Ecto neural progenitor cell (in vitro differentiated cells): ENCODE measurements around the gene SUMF1.

Experiments
- DNase-seq: peaks from one replicate; pipeline ENCODE4 v3.0.0-alpha.2; 2018; ENCODE audit warnings: low spot score

SUMF1 gene

DNA sequence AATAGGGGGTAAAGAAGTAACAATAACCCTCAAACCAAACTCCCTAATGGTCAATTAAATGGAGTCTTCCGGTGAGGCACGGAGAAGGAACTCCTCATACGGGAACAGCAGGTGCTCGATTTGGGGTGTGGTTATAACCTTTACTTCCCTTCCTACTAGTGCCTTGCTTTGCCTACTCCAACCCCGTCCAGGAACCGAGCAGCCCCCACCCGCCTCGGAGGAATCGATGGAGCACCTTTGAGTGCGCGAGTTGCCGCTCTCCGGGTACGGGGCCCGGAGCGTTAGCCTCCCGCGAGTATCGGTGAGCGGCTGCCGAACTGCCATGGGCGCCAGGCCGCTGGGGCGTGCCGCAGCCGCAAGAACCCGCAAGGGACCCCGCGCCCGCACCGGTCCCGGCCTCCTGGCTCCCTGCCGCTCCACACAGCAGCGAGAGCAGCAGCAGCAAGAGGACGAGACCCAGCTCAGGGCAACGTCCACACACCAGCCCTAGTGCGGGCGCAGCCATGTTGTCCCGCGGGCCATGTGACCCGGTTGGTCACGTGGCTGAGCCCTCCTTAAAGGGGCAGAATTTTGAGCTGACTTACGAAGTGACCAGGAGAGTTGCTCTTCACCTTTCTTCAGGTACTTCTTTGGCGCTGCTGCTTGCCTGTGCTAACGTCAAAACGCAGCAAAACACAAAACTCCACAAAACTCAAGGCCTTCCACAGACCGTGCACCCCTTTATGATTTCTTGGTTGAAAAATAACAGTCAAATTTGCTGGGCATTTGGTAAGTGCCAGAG is at the start of gene SUMF1:
Gene SUMF1 (minus strand): TSS at position 529 of the 781 bp plus-strand sequence. CDS start 24 bp downstream, at position 505.
- peak; percentile 89 for DNase-seq

DNA sequence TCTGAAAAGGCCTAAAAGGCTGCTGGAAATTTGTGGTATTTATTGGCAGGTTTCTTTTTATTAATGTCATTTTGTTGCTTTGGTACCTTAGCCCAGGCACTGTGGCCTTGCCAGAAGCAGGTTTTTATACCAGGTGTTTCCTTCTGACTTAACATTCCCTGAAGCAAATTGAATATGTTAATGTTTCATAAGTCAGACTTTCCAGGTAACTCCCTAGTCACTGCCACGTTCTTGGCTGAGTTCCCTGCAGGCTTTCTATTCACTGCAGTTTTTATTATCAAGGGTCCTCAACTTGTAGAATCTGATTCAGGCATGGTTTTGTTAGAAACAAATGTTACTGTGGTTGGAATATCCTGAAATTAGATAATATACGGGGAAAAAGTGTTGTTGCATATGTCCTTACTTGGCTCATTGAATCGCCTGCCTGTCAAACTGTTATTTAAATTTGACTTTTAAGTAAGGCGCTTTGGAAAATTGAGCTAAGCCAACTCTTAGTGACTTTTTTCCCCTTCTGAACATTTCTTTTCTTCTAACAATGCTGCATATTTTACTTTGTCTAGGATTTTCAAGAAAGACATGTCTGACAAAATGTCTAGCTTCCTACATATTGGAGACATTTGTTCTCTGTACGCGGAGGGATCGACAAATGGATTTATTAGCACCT is 49.0 kb upstream of the SUMF1 start:
- no peak for DNase-seq

DNA sequence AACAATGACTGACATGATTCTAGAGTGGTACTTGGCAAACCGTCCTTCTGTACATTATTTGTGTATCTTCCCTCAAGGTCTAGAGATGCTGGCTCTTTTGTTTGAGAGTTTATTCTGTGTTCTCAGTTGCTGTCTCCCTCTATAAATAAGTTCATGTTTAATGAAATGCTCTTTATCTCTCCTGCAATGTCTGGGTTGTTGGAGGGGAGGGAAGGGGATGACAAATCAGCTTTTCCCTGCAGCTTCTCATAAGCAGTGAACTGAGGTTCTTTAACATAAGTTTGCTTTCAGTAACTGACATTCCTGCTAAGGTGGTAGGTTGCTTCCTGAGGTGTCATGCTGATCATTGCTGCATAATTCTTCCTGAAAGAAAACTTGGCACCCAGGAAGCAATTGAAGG is 47.8 kb upstream of the SUMF1 start:
- no peak for DNase-seq

DNA sequence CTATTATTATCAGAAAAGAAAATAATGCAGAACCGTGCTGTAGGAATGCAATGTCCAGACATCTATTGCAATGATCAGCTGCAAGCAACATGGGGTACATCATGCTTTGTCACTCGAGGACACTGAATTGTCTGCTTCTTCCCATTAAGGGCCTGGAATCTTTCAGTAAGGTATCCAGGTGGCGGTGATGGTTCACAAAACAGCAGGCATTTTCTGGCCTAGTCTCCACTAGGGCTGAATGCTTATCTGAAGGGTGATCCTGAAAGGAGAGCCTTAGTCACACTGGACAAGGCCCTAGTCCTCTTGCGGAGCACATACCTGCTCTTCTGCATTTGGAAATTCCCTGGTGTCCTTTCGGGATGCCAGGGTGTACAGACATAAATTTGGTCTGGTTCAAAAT is 47.3 kb upstream of the SUMF1 start:
- no peak for DNase-seq

DNA sequence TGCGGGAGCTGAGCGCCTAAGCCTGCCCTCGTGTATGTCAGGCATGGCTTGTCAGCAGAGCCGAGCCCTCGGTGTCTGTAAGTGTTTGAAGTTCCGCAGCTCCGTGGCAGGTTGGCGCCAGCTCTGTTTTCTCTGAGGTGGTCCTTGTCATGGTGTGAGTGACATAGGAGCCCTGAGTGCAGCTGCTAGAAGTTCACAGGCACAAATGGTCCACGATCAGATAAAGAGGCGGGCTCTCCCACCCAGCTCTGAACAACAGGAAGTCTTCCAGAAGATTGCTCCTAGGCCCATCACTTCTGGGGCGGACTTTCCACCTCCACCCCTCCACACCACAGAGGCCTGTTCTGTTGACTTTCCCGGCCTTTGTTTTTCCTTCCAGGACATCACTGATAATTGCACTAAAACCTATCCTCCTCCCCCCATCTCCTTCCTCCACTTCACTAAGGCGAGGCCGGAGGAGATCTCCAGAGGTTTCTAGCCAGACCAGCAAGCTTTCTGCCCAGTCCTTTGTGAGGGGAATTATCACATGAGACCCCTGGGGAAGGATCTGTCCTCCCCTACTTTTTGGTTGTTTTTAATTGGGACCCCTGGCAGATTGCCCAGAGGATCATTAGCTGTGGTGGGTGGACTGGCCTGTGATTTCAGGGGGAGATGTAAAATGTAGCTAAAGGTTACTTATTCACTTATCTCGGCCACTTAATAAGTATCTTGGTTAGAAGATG is 46.0 kb upstream of the SUMF1 start:
- no peak for DNase-seq

DNA sequence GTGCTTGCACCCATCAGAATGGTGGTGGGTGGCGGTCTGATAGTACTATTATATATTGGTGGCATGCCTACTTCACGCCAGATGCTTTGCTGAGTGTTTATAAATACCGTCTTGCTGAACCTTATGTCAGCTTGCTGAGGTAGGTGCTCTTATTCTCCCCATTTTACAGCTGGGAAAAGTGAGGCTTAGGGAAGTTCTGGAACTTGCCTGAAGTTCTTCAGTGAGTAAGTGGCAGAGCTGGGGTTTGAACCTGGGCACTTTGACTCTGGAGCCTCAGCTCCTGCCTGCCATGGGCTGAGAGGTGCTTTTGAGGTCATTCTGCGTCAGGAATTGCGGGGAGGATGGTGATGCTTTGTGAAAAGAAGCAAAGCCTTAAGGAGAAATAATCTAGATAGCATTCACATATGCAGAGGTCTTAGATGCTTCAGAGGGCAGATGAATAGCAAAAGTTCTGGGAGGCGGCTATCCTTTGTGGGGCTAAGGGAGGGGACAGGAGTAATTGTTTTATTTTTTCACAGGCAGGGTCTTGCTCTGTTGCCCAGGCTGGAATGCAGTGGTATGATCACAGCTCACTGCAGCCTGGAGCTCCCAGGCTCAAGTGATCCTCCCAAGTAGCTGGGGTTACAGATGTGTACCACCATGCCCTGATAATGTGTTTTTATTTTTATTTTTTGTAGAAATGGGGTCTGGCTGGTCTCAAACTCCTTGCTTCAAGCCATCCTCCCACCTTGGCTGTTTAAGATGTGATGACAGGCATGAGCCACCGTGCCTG is 44.6 kb upstream of the SUMF1 start:
- no peak for DNase-seq

DNA sequence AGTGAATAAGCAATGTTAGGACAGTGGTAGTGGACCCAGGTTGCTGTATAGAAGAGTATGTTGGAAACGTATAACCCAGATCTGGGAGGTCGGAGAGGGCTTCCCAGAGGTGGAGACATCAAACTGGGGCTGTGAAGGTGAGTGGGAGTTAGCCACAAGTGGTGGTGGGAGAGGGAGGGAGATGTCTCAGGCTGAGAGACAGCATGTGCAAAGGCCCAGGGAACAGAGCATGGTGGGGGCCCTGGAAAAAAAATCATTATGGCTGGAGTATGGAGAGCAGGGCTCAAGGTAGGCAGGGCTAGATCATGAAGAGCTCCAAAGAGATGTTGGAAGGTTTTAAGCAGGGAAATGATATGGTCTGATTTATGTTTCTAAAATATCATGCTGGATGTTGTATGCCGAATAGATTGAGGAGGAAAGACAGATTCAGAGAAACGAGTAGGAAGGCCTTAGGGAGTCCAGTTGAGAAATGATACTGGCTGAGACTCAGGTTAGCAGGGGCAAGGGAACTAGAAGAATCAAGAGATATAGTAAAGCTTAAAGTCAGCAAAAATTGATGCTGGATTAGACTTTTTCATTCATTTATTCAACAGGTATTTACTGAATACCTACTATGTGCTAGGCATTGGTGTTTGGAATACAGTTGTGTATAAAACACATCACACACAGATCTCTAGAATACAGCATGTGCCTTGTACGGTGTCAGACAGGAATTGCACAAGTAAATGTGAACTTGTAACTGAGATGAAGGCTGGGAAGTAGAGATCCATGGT is 43.1 kb upstream of the SUMF1 start:
- no peak for DNase-seq

DNA sequence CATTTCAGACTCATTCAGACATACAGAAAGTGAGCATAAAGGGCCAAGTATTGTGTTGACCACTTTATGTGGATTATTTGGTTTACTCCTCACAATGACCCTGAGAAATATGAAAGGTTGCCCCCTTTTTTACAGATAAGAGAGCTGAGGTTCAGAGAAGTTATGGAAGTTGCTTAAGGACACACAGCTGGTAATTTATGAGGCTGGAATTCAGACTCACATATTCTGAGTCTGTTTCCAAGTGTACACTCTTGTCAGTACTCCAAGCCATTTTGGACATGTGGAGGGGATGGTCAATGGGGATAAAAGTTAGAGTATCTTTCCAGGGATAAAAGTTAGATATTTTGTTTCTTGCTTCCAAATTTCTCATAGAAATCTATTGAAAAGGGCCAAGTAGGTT is 42.0 kb upstream of the SUMF1 start:
- DNase-seq = no peak

DNA sequence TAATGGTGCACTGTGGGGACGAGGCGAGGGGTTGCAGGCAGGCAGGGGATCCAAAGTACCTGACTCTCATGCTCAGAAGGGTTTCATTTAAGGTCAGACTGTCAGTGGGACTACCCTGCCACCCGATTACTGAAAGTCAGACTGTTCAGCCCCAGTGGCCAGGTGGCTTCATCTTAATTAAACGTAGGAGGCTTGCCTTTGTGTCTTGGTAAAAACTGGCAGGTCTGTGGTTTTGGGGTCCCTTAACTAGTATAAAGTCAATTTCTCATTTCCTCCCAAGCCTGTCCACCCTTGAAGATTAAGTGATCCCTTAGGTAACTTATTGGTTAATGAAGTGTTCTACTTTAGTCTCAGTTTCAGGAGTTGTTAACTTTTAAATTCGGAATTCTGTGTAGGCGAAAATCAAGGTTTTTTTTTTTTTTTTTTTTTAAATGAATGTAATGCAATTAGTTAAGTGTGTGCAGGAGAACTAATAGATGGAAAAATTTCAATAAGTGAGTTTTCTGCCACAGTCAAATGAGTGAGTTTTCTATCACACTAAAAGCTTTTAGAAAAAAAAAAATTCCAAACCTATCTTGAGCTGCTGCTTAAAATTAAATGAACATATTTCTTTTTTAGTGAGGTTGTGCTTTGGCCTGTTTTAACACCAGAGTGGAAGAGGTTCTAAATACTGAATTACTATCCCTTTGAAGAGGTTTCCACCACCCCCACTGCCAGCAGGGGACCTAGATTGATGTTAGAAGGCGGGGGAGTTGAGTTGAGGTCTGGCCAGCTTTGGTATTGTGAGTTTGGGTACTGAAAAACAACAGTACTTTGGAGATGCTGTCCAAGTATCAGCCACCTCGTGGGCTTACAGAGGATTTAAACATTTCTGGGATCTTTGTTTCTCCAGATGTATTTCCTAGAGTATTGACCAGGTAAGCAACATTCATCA is 41.2 kb upstream of the SUMF1 start:
- DNase-seq = no peak

DNA sequence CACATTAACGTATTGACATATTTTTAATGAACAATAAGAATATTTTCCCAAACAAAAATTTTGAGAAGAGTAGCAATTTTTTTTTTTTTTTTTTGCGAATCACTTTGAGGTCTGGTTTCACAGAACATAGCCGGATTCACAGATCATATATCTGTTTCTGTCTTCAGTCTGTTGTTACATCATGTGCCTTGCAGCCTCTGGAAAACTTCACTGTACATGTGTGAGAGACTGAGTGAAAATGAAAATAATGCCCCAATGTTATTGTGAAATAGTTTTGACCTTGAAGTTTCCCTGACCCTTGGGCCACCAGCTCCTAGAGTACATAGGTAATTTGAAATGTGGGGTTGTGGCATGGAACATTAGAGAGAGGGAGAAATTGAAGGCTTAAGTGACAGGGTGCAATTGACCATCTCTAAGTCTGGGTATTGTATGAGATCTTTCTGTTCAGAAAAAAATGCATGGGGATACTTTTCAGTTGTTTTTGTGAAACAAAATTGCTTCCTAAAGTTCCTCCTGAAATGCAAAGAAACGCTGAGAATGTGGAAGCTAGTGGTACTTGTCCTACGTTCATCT is 40.0 kb upstream of the SUMF1 start:
- no peak for DNase-seq

DNA sequence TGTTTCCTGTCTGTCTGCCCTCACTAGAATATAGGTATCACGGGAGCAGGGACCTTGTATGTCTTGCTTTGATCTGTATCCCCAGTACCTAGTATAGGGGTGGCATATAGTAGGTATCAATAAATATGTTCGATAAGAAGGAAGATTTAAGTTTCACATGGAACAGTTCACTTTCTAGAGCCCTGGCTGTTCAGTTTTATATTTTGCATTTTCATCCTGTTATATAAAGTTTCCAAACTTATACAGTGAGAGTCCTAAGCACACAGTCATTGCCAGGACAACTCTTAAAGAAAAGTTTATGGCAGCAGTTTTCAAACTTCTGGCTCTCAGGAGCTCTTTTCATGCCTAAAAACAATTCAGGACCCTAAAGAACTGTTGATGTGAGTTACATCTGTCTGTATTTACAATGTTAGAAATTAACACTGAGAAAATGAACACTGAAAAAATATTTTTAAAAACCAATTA is 39.5 kb upstream of the SUMF1 start:
- no peak for DNase-seq

DNA sequence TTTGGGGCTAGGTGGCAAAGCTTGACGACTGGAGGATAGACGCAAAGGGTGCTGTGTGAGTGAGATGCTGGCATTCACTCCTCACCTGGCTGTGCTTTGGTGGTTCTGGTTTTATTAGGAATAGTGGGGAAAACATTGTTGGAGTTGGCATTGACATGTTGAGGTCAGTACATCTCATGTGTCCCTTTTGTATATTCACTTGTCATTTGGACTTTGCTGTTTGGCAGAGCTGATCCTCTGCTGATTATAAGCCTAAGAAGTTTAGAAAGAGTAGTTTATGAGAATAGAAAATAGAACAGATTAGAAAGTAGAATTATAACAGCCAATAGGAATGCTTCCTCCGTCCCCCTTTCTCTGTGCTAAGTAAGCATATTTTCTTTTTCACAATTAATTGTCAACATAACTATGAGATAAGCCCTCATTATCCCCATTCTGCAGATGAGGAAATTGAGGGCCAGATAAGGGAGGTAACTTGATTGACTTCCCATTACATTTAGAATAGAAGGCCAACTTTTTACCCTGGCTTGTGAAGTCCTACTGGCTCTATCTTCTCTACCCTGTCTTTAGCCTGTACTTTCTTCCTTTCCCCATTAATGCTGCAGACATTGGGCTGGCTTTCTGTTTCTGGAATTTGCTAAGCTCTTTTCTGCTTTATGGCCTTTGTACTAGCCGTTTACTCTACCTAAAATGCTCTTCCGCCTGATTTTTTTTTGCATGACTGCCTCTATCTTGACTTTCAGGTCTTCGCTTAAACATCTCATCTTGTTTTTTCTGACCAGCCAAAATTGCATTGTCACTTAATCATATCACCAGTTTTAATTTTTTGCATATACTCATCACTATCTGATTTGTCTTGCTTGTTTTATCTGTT is 38.9 kb upstream of the SUMF1 start:
- no peak for DNase-seq

DNA sequence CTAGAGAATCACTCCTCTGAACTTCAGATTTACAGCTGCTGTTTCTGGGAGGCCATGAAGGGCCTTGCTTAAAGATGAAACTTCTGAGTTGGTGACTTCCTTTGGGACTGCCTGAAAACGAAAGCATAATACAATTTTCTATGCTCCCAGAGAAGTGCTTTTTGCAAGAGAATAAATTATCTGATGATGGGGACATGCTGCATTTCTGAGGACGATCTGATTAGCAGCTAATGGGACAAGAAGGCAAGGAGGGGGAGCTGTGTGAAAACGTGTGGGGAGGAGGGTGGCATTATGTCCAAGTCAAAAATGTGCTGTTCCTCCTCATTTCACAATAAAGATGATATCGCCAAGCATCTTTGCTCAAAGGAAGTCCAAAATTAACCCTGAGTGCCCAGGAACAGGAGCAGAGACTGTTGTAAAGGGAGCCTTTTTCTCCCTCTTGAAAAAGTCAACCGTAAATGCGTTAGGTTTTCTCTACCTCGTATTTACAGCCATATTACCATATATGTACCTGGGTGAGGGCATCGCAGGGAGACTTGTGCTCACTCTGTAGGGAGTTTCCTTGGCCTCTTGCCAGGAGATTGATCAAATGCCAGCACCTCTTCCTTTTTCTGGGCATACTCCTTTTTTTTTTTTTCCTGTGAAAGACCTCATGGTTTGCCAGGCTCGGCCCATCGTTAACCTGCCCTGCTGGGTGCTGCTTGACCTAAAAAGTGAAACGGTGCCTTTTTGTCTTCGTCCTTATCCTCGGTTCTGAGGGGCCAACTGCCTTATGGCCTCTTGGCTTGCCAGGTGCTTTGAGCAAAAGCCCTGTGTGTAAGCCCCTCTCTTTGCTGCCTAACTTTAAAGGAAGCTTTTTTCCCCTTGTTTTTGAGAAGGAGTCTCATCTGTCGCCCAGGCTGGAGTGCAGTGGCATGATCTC is 37.5 kb upstream of the SUMF1 start:
- DNase-seq = no peak

DNA sequence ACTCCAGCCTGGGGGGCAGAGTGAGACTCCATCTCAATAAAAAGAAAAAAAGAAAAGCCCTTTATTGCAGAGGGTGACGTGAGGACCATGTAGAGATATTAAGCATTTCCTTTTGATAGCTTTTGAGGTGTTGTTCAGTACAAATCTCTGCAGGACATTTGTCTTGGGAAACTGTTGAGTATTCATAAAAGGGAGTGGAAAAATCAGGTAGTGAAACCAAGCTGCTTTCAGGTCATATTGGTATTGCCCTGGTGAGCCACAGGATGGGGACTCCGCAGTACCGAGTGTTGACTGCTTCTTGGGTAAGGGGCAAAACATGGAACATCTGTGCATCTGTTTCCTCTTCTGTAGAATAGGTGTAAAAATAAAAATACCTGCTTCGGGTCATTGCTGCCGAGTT is 36.0 kb upstream of the SUMF1 start:
- DNase-seq = no peak

DNA sequence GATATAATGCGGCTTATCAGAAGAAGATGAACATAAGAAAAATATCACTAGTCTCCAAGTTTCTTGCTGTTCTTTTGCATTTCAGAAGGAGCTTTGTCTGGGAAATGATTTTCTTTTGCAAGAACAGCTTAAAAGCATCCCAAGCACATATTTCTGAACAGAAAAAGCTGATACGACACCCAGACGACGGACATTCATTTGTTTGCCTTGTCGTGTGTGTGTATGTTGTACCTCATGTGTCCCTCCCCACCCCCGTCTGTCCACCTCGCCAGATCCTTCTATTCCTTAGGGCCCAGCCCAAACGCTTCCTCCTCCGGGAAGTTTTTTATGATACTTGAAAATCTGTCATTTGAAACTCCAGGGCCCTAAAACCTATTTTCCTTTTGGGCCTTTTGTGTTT is 34.9 kb upstream of the SUMF1 start:
- no peak for DNase-seq

DNA sequence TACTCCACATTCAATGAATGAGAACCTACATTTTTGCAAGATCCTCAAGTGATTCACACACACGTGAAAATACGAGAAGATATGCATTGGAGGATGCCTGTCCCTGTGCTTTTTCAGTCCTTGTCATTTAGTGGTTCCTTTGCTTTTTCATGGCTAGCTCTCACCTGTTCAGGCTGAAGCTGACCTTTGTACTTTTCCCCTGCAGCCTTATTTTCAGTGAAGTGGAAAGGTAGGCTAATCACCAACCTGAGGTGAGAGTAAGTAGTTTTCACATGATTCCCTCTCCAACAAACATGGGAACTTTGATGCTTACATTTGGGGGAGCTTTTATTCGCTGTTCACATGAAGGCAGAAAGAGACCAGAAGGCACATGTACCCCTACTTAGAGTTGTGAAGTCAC is 34.4 kb upstream of the SUMF1 start:
- DNase-seq = no peak

DNA sequence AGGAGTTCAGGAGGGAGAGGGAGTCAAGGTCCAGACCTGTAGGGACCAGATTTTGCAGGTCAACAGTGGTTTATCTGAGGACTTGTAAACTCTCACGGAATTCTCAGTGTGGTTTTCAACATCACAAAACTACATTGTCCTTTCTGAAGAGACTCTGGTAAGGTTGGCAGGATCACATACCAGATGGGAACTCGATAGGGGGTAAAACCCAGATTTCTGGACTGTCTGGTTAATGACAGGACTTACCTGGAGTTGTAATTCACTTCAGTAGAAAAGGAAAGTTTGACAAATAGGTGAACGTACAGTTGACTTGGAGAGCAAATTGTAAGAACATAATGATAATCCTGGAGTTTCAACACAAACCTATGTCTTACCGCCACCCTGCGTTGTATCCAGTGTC is 31.4 kb upstream of the SUMF1 start:
- DNase-seq = no peak

DNA sequence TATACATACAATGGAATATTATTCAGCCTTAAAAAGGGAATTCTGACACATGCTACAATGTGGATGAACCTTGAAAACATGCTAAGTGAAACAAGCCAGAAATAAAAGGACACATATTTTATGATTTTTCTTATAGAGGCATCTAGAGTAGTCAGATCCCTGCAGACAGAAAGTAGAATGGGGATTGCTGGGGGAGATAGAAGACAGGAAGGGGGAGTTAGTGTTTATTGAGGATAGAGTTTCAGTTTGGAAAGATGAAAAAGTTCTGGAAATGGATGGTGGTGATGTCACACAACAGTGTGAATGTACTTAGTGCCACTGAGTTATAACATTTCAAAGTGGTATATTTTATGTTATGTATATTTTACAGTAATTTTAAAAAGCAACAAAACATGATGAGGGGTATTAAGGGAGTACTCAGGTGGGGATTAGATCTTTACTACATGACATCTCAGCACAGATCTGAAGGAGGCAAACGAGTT is 30.8 kb upstream of the SUMF1 start:
- DNase-seq = no peak
